ENCODE data around the gene ZNRF1. TPM values are rescaled to one million over a fixed set of nuclear protein-coding genes. Genes with fewer than 3 reads are reported as not detected.

The ZNRF1 gene
- total and polyA plus RNA-seq, 2 of the 8 experiments (the other 6 are each of a cell fraction or from before 2014, with no cell fraction given) = 33.5 to 52.9 TPM

GRCh38 chr16:75004460-75004859 lies 5.6 kb downstream of the ZNRF1 start:
- H2BK120ac ChIP-seq (replicated peaks; ENCODE audit: low read depth, low read length) = no peak overlapping the region
- H4K20me1 ChIP-seq (replicated peaks in 1 of 2; ENCODE audit: control insufficient read depth in 1 of 2, insufficient read depth in 2 of 2, low read length in 2 of 2) = peaks cover 20 to 35% of the 10 kb centered on the region in 2 experiments
- H4K91ac ChIP-seq (replicated peaks; ENCODE audit: insufficient read length, low read length) = no peak overlapping the region
- H3K14ac ChIP-seq (ENCODE audit: insufficient read length) = no peak overlapping the region
- H2BK5ac ChIP-seq (ENCODE audit: low read depth, low read length) = no peak overlapping the region
- H3K23me2 ChIP-seq (ENCODE audit: low read depth, low read length) = peaks cover 9% of the 10 kb centered on the region
- H3K9me3 ChIP-seq (ENCODE audit: insufficient read depth in 2 of 2, low read depth in 1 of 2, low read length in 1 of 2) = no peaks in the 10 kb centered on the region
- H3K23ac ChIP-seq (ENCODE audit: insufficient read length) = no peak overlapping the region
- no peak overlapping the region for H2BK12ac ChIP-seq (ENCODE audit: low read depth, low read length)
- DNase-seq (ENCODE audit: low read depth in 1 of 2, low spot score in 2 of 2) (no peak), FAIRE-seq (no peak)
- no peak overlapping the region for H3K4me3 ChIP-seq (ENCODE audit: extremely low read depth in 1 of 4, insufficient read depth in 2 of 4, low read depth in 3 of 4, low read length in 4 of 4)
- TF ChIP-seq SP4 (IDR thresholded peaks at IDR 0.05; ENCODE audit: low read length) = no peak
- TF ChIP-seq MAFK (IDR thresholded peaks at IDR 0.05; ENCODE audit: low read depth, low read length) = no peak
- H3K4me1 ChIP-seq (replicated peaks in 1 of 4; ENCODE audit: control insufficient read depth in 3 of 4, insufficient read depth in 4 of 4, low read length in 3 of 4) = peaks cover 2 to 15% (median 7%) of the 10 kb centered on the region in 4 experiments; a peak in 5 of 7 replicates
- CTCF ChIA-PET (ENCODE audit: partially characterized antibody) = interaction anchor here (1.0 to 6.0 kb wide), 7 partner anchors 15 to 119 kb away, joined by 4 to 44 read pairs (median 5); no protein-coding TSS in a partner anchor
- H3K27me3 ChIP-seq (replicated peaks in 1 of 4; ENCODE audit: control insufficient read depth in 3 of 4, extremely low read depth in 1 of 4, insufficient read depth in 3 of 4, low read length in 3 of 4) = no peaks in the 10 kb centered on the region; a peak in 1 of 7 replicates
- no peak overlapping the region for H3K18ac ChIP-seq (ENCODE audit: extremely low read depth, low read length)
- H3K9ac ChIP-seq (replicated peaks in 1 of 4; ENCODE audit: extremely low read depth in 1 of 4, low read depth in 3 of 4, low read length in 3 of 4) = no peak overlapping the region
- no peaks in the 10 kb centered on the region for H3K36me3 ChIP-seq (ENCODE audit: control insufficient read depth in 2 of 4, insufficient read depth in 4 of 4, low read length in 3 of 4)
- H3K56ac ChIP-seq (replicated peaks; ENCODE audit: insufficient read length, low read depth, low read length) = no peak overlapping the region
- no peak overlapping the region for H4K5ac ChIP-seq (ENCODE audit: insufficient read length, low read depth, low read length)
- H2AK5ac ChIP-seq (ENCODE audit: low read depth, low read length) = no peak overlapping the region
- H2BK15ac ChIP-seq (ENCODE audit: low read length) = no peak overlapping the region
- H3K4ac ChIP-seq (replicated peaks; ENCODE audit: insufficient read length, low read depth, low read length) = no peak overlapping the region
- H2AFZ ChIP-seq (ENCODE audit: low read length) = no peak overlapping the region
- H3K4me2 ChIP-seq (ENCODE audit: insufficient read depth in 1 of 2, low read depth in 2 of 2, low read length in 2 of 2) = no peak overlapping the region
- peaks cover 45 to 97% of the 10 kb centered on the region in 2 experiments for H3K79me2 ChIP-seq (ENCODE audit: control insufficient read depth in 1 of 2, insufficient read depth in 2 of 2, low read length in 2 of 2)
- H4K8ac ChIP-seq (ENCODE audit: extremely low read depth, insufficient read depth, low read length) = no peak overlapping the region
- no peak overlapping the region for H2BK20ac ChIP-seq (ENCODE audit: low read length)
- POLR2A ChIA-PET (ENCODE audit: partially characterized antibody) = no interaction called here
- peaks cover 16% of the 10 kb centered on the region for H3K79me1 ChIP-seq (ENCODE audit: low read depth, low read length)
- no peak overlapping the region for H3K27ac ChIP-seq (ENCODE audit: low read depth, low read length)
- 90% methylated on average over 3 of the region's 3 CpGs; no CpG with 5 or more reads in 1 of the 2 experiments for WGBS, 2 experiments (ENCODE audit: extremely low coverage in 1 of 2, insufficient coverage in 1 of 2, insufficient read length in 1 of 2, insufficient replicate concordance in 2 of 2, low coverage in 1 of 2, low lambda C conversion rate in 2 of 2, missing lambda C conversion rate in 1 of 2)

All from H1 (cell line).